HUDEP-2 (cell line): ENCODE results near the gene NR2F1.

ENCODE experiments used
- DNase-seq, 76 experiments: peaks; one replicate each; lab custom pipeline; 2025; ENCODE audit not compliant: unreplicated experiment in 76 of 76; lab: John Stamatoyannopoulos, UW

Gene NR2F1

GRCh38 chr5:93577854-93578812 is 4.9 kb upstream of the NR2F1 start:
- DNase-seq = no peak

GRCh38 chr5:93578813-93579691 is 4.0 kb upstream of the NR2F1 start:
- no peak for DNase-seq

DNA sequence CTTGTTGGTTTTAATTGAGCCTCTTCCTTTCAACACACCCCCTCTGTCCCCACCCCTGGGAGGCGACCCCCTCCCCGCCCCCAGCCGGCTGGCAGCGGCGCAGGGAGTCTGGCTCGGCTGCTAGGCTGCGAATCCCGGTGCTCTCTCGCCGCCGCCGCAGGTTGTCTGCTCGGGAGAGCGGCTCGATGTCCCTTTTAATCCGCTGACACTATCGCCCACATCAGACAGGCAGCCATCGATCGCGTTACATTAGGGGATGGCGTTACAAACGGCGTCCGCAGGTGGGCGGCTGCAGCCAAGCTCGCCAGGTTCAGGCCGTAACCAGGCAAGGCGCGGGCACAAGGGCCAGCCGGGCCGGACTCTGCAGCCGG is 3.3 kb upstream of the NR2F1 start:
- no peak for DNase-seq

- peak in 6 of 76 experiments; percentile 3 to 27 (median 16) for DNase-seq
Observed at GRCh38 chr5:93580063-93580926, 2.7 kb upstream of the NR2F1 start.

DNA sequence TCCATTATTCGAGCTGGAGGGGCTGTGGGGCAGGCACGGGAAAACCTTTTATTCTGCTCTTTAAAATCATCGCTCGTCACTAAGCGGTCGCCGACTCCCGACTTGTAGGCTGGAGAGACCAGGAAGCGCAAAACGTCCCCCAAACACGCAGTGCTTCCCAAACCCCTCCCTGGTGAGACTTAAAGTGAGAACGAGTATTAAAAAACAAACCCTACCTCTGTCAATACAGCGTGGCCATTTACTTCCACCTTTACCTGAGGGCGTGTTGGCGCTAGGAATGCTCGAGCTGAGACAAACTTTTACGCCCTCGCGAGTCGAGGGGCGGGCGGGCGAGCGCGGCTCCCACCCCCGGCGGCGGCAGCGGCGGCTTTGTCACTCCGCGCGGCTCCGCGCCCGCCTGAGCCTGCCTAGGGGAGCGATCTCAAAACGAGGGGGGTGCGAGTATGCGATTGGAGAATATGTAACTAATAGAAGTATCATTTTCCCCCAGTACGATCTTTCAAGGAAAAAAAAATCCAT is 2.0 kb upstream of the NR2F1 start, which contains the start of gene NR2F1-AS1:
Gene NR2F1-AS1 (minus strand): TSS at position 293 of the 519 bp plus-strand sequence.
- DNase-seq = peak in 1 of 76 experiments; percentile 50

GRCh38 chr5:93582167-93582462 is 907 bp upstream of the NR2F1 start:
- DNase-seq = no peak

DNA sequence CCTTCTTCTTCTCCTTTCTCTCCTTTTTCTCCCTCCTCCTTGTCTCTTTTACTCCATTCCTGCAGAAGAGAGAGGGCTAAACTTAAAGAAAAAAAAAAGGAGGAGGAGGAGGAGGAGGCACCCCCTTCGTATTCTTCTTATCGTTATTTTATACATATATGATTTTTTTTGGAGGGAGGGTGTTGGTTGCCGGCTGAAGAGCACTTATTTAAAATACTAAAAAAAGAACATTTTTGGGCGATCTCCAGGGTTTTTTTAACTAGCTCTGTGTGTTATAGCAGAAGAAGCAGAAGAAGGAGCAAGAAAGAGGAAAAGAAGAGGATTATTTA is 381 bp downstream of the NR2F1 start:
- DNase-seq = no peak

DNA sequence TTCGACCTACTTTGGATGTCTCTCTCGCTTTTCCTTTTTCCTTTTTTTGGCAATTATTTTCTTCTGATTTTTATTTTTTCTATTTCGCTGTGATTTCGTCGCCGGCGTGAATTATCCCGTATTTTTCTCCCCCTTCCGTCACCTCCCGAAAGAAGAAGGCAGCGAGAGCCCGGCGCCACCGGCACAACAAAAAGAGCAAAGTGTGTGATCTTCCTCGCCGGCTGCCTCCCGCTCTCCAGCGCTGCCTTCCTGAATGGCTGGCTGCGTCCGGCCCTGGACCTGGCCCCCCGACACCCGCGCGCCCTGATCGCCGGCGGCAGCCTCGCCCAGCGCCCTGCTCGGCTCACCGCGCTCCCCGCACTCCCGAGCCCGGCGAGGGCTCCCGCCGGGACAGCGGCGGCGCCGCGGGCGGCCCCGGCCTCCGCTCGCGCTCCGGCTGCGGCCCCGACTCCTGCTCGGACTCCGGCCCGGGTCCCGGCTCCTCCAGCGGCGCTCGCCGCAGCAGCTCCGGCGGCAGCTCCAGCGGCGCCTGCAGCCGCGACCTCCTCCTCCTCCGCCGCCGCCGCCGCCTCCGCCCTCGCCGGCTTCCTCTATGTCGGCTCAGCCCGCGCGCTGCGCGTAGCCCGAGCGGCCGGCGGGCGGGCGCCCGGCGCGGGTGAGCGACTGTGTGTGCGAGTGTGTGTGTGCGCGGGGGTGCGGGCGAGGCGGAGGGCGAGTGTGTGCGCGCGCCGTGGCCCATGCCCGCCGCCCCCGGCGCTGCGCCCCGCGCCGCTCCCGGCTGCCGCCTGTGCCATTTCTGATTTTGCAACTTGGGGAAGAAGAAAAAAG is 960 bp downstream of the NR2F1 start:
- DNase-seq = peak in 10 of 76 experiments; percentile 11 to 33 (median 18)

GRCh38 chr5:93584596-93585040 is 1.6 kb downstream of the NR2F1 start:
- DNase-seq = no peak

DNA sequence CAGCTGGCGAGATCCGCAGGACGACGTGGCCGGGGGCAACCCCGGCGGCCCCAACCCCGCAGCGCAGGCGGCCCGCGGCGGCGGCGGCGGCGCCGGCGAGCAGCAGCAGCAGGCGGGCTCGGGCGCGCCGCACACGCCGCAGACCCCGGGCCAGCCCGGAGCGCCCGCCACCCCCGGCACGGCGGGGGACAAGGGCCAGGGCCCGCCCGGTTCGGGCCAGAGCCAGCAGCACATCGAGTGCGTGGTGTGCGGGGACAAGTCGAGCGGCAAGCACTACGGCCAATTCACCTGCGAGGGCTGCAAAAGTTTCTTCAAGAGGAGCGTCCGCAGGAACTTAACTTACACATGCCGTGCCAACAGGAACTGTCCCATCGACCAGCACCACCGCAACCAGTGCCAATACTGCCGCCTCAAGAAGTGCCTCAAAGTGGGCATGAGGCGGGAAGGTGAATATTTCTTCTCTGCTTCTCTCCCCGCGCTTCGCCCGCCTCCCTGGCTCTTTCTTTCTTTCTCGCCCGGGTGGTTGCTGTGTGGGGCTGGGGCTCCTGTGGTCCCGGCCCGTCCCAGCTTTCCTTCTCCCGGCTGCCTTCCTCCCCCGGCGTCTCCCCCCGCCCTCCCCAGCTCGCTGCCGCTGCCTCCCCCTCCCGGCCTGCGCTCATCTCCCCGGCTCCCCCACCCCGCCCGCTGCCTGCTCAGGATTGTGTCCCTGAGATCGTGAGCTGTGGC is 2.2 kb downstream of the NR2F1 start:
- DNase-seq = no peak

- DNase-seq = no peak
Observed at GRCh38 chr5:93585767-93586385, 2.9 kb downstream of the NR2F1 start.

GRCh38 chr5:93586736-93587596 is 3.9 kb downstream of the NR2F1 start:
- no peak for DNase-seq

DNA sequence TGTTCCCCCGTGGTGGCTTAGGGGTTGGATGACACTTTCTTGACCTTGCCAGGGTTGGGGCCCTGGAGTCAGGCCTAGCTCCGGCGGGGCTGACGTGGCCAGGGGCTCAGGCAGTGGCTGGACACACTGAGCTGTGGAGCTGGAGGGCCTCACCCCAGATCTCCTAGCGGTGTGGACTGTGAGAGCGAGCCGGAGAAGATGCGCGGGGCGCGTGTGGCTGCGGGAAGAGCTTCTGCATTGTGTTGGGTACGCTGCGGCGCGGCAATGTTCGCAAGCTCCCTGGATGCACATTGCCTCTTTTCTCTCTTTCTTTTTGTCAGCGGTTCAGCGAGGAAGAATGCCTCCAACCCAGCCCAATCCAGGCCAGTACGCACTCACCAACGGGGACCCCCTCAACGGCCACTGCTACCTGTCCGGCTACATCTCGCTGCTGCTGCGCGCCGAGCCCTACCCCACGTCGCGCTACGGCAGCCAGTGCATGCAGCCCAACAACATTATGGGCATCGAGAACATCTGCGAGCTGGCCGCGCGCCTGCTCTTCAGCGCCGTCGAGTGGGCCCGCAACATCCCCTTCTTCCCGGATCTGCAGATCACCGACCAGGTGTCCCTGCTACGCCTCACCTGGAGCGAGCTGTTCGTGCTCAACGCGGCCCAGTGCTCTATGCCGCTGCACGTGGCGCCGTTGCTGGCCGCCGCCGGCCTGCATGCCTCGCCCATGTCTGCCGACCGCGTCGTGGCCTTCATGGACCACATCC is 4.8 kb downstream of the NR2F1 start:
- no peak for DNase-seq

DNA sequence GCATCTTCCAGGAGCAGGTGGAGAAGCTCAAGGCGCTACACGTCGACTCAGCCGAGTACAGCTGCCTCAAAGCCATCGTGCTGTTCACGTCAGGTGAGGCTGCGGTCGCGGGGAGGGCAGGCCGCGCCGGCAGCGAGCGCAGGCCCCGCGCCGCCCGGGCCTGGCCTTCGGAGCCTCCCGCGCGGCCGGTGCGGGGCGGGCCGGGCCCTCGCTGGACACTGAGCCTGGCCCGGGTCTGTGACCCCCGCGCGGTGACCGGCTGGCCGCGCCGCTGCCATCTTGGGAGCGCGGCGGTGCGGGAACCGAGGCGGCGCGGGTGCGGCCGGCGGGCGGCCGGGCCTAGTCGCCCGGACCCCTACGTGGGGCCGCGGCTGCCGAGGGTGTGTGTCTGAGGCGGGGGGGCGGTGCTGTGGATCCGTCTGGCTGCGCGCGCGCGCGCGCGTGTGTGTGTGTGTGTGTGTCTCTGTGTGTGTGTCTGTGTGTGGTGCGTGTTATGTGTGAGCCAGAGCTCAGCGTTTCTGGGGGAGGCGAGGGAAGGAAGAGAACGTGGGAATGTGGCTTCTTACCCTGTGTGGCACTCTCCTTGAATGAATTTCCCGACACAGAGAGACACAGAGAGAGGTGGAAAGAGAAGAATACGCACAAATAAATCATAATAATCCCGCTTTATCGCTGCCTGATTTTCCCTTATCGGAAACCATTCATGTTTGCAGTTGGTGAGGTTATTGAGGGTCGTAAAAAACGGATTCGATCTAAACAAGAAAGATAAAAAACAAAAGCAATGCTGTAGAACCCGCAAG is 5.5 kb downstream of the NR2F1 start:
- no peak for DNase-seq

- DNase-seq = no peak
Observed at GRCh38 chr5:93589152-93589828, 6.3 kb downstream of the NR2F1 start.

- DNase-seq = no peak
Observed at GRCh38 chr5:93589829-93590215, 6.8 kb downstream of the NR2F1 start.
